Left lung (tissue), 10 donors: ENCODE measurements around the gene CAMTA1. TPM values are rescaled to one million over a fixed set of nuclear protein-coding genes. Genes with fewer than 3 reads are reported as not detected.
A peak's percentile ranks its signal among the peaks of the same experiment; 100 is the strongest.

Experiments
- ATAC-seq: fragments of 200-7000 bp; cut with Tn5 transposase; one replicate; pipeline ENCODE4 v1.9.1; 2020; ENCODE audit warnings: moderate library complexity
- DNase-seq, 4 donors: peaks; one replicate each; pipeline ENCODE4 v3.0.0-alpha.2; 2013 to 2020
- H3K27ac ChIP-seq, 2 donors: fragments of 200-600 bp; sonication (generic) in 1 of 2; one replicate each; pipeline versions ENCODE4 v1.5.0 to v1.8.0; 2020 to 2021
- H3K27me3 ChIP-seq, 2 donors: fragments of 200-600 bp; sonication (generic) in 1 of 2; one replicate each; pipeline versions ENCODE4 v1.5.0 to v1.8.0; 2020 to 2021
- H3K36me3 ChIP-seq, 2 donors: fragments of 200-600 bp; sonication (generic) in 1 of 2; one replicate each; pipeline versions ENCODE4 v1.5.0 to v1.8.0; 2020 to 2021
- H3K4me1 ChIP-seq, 2 donors: fragments of 200-600 bp; one replicate each; pipeline ENCODE4 v1.8.0; 2021
- H3K4me3 ChIP-seq, 2 donors: fragments of 200-600 bp; sonication (generic) in 1 of 2; one replicate each; pipeline versions ENCODE4 v1.5.0 to v1.8.0; 2020 to 2021; ENCODE audit warnings: mild to moderate bottlenecking in 1 of 2
- H3K9me3 ChIP-seq, 2 donors: fragments of 200-600 bp; sonication (generic) in 1 of 2; one replicate each; pipeline versions ENCODE4 v1.5.0 to v1.8.0; 2020 to 2021
- CTCF ChIP-seq, 2 donors: fragments of 200-600 bp; sonication (generic) in 1 of 2; IDR thresholded peaks; one replicate each; pipeline versions ENCODE4 v1.5.0 to v1.8.0; 2021; ENCODE audit warnings: antibody characterized with exemption in 2 of 2
- intact Hi-C, 2 donors: fragments of 100-400 bp; cut with DNase I; formaldehyde crosslinking; loops; one replicate each; pipeline versions ENCODE4 v1.11.2 to v1.14.2; 2022
- polyA plus RNA-seq, 6 donors: library from polyadenylated mRNA; unstranded; fragments of 120-200 nt; gene quantifications; one replicate each; pipeline ENCODE4 v1.2.1, GENCODE V29; 2013; ENCODE audit not compliant: insufficient read length in 6 of 6
- total RNA-seq, 2 donors: library from RNA; stranded (reverse); fragmentation: NEBNext Ultra II Directional; extraction: Animal tissue kit (Norgen Biotek cat#: 25700); gene quantifications; one replicate each; pipeline ENCODE4 v1.2.1, GENCODE V29; 2021
- donor health status: DM: no; HTN: yes; CAD: no.
- donor health status: DM: no; HTN: no; CAD: no.

The CAMTA1 gene
- total and polyA plus RNA-seq, 8 donors: 42.7 to 69.1 (median 49.4) TPM

- no peak for TF ChIP-seq CTCF (IDR thresholded peaks at IDR 0.05)
- H3K4me1 ChIP-seq: no peaks in the 10 kb centered on the region
- H3K4me3 ChIP-seq: no peak overlapping the region
- peaks cover 0 to 38% of the 10 kb centered on the region in 2 donors for H3K27me3 ChIP-seq
- no peak for ATAC-seq
- intact Hi-C loops: no loop called here
- H3K9me3 ChIP-seq: no peaks in the 10 kb centered on the region
- no peak overlapping the region for H3K27ac ChIP-seq
- DNase-seq: peak in 1 of 4 donors; percentile 41
- H3K36me3 ChIP-seq: no peaks in the 10 kb centered on the region
These were observed 849.4 kb downstream of the CAMTA1 start for GRCh38 chr1:7634546-7635240.

- intact Hi-C loops: no loop called here
- Histone ChIP-seq H3K27me3 (peaks cover 0 to 16% of the 10 kb centered on the region in 2 donors), H3K27ac (no peak overlapping the region), H3K4me3 (no peak overlapping the region), H3K9me3 (no peaks in the 10 kb centered on the region), H3K4me1 (no peaks in the 10 kb centered on the region), H3K36me3 (no peaks in the 10 kb centered on the region)
- peak in 1 of 4 donors; percentile 59 for DNase-seq
- TF ChIP-seq CTCF (IDR thresholded peaks at IDR 0.05): no peak
- ATAC-seq: no peak
These were observed 851.7 kb downstream of the CAMTA1 start for GRCh38 chr1:7636795-7637526.

GRCh38 chr1:7638078-7638477 lies 852.8 kb downstream of the CAMTA1 start:
- Histone ChIP-seq H3K4me1 (no peaks in the 10 kb centered on the region), H3K27me3 (peaks cover 0 to 5% of the 10 kb centered on the region in 2 donors), H3K9me3 (no peaks in the 10 kb centered on the region), H3K4me3 (no peak overlapping the region), H3K27ac (no peak overlapping the region), H3K36me3 (no peaks in the 10 kb centered on the region)
- intact Hi-C loops: no loop called here
- TF ChIP-seq CTCF (IDR thresholded peaks at IDR 0.05): no peak
- no peak for ATAC-seq
- no peak for DNase-seq

GRCh38 chr1:7639435-7640131 lies 854.3 kb downstream of the CAMTA1 start:
- ATAC-seq: no peak
- Histone ChIP-seq H3K27ac (no peak overlapping the region), H3K4me3 (no peak overlapping the region), H3K4me1 (no peaks in the 10 kb centered on the region), H3K36me3 (no peaks in the 10 kb centered on the region), H3K9me3 (no peaks in the 10 kb centered on the region), H3K27me3 (no peaks in the 10 kb centered on the region)
- peak in 1 of 4 donors; percentile 53 for DNase-seq
- no peak for TF ChIP-seq CTCF (IDR thresholded peaks at IDR 0.05)
- intact Hi-C loops: loop anchor here in 1 of 2 donors (10.0 kb wide), 1 partner anchor 185 kb away; no protein-coding TSS in a partner anchor

- ATAC-seq: no peak
- no peaks in the 10 kb centered on the region for H3K36me3 ChIP-seq
These were observed 855.1 kb downstream of the CAMTA1 start for GRCh38 chr1:7640350-7640749.

More at GRCh38 chr1:7640350-7640749, 855.1 kb downstream of the CAMTA1 start:
- intact Hi-C loops: loop anchor here in 1 of 2 donors (10.0 kb wide), 1 partner anchor 186 kb away; no protein-coding TSS in a partner anchor
- no peaks in the 10 kb centered on the region for H3K4me1 ChIP-seq
- no peaks in the 10 kb centered on the region for H3K27me3 ChIP-seq
- peak in 1 of 4 donors; percentile 46 for DNase-seq
- no peak for TF ChIP-seq CTCF (IDR thresholded peaks at IDR 0.05)
- no peak overlapping the region for H3K4me3 ChIP-seq
- H3K27ac ChIP-seq: no peak overlapping the region
- no peaks in the 10 kb centered on the region for H3K9me3 ChIP-seq
